ENCODE measurements around the gene CTIF. TPM values are rescaled to one million over a fixed set of nuclear protein-coding genes. Genes with fewer than 3 reads are reported as not detected.
"Not testable (repeated sequence)": the region's sequence is repeated elsewhere in the genome, so short reads cannot be mapped to it uniquely, and the experiment has no call there.

CTIF gene
- total and polyA plus RNA-seq, 4 donors = 10.6 to 26.7 (median 12.3) TPM

DNA sequence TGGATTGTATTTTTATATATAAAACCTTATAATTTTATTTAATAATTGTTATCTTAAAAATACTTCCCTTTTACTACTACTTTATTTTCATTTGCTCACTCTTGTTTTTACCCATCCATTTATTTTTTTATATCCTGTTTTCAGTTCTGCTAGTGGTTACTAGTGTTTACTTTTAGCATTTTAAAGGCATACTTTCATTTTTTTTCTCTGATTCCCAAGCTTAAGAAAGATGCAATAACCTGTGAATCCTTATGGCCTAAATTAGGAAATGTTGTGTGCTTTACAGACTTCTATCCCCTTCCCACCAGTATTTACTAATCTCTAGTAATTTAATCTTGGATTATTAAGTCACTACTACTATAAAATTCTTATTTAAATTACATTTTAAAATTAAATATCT, 272.0 kb downstream of the CTIF start:
- Histone ChIP-seq H3K4me3 (ENCODE audit: low read depth in 1 of 3, low read length in 3 of 3) (no peak overlapping the region), H3K27ac (ENCODE audit: low read depth in 1 of 2, low read length in 2 of 2) (no peak overlapping the region), H3K4me1 (ENCODE audit: control insufficient read depth in 4 of 4, insufficient read depth in 4 of 4, low read length in 3 of 4) (peaks cover 0 to 2% (median 0%) of the 10 kb centered on the region in 4 donors), H3K36me3 (ENCODE audit: control insufficient read depth in 4 of 4, insufficient read depth in 3 of 4, low read depth in 1 of 4, low read length in 3 of 4) (no peaks in the 10 kb centered on the region), H3K27me3 (ENCODE audit: control insufficient read depth in 4 of 4, insufficient read depth in 4 of 4, low read length in 3 of 4) (no peaks in the 10 kb centered on the region), H3K9me3 (ENCODE audit: control insufficient read depth in 4 of 4, low read length in 3 of 4) (no peaks in the 10 kb centered on the region), H3K9ac (ENCODE audit: low read depth in 1 of 2, low read length in 2 of 2) (no peak overlapping the region)
- TF ChIP-seq MAX (IDR thresholded peaks at IDR 0.05) (no peak), ZBTB33 (IDR thresholded peaks at IDR 0.05) (no peak), ATF3 (IDR thresholded peaks at IDR 0.05) (no peak), YY1 (IDR thresholded peaks at IDR 0.05) (no peak), FOXA2 (IDR thresholded peaks at IDR 0.05) (no peak), REST (IDR thresholded peaks at IDR 0.05) (no peak), GABPA (IDR thresholded peaks at IDR 0.05 in 1 of 2, conservative IDR thresholded peaks at IDR 0.05 in 1 of 2) (no peak), RAD21 (IDR thresholded peaks at IDR 0.05) (no peak), EGR1 (IDR thresholded peaks at IDR 0.05; ENCODE audit: low read depth in 2 of 2) (no peak)
- no peak for DNase-seq (ENCODE audit: low spot score)

GRCh38 chr18:48811401-48811800, 272.6 kb downstream of the CTIF start:
- no peak for TF ChIP-seq RXRA (IDR thresholded peaks at IDR 0.05)
- no peak for TF ChIP-seq RAD21 (IDR thresholded peaks at IDR 0.05)
- H3K4me3 ChIP-seq (ENCODE audit: low read depth in 1 of 3, low read length in 3 of 3) = no peak overlapping the region
- DNase-seq (ENCODE audit: low spot score) = no peak
- H3K27ac ChIP-seq (ENCODE audit: low read depth in 1 of 2, low read length in 2 of 2) = no peak overlapping the region
- H3K9me3 ChIP-seq (ENCODE audit: control insufficient read depth in 4 of 4, low read length in 3 of 4) = no peaks in the 10 kb centered on the region
- WGBS = 96% methylated on average over 3 of the region's 3 CpGs
- H3K9ac ChIP-seq (ENCODE audit: low read depth in 1 of 2, low read length in 2 of 2) = no peak overlapping the region
- peaks cover 0 to 2% (median 0%) of the 10 kb centered on the region in 4 donors for H3K4me1 ChIP-seq (ENCODE audit: control insufficient read depth in 4 of 4, insufficient read depth in 4 of 4, low read length in 3 of 4)
- no peaks in the 10 kb centered on the region for H3K27me3 ChIP-seq (ENCODE audit: control insufficient read depth in 4 of 4, insufficient read depth in 4 of 4, low read length in 3 of 4)
- no peaks in the 10 kb centered on the region for H3K36me3 ChIP-seq (ENCODE audit: control insufficient read depth in 4 of 4, insufficient read depth in 3 of 4, low read depth in 1 of 4, low read length in 3 of 4)

DNA sequence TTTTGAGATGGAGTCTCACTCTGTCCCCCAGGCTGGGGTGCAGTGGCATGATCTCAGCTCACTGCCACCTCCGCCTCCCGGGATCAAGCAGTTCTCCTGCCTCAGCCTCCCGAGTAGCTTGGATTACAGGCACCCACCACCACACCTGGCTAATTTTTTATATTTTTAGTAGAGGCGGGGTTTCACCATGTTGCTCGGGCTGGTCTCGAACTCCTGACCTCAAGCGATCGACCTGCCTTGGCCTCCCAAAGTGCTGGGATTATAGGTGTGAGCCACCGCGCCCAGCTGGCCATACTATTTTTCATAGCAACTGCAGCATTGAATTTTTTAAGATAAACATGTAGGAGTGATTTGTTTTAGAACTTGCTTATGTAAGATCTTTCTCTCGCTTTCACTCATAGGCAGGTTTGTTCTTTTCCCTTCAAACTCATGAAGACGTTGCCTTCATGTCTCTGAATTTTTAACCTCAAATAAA, 273.2 kb downstream of the CTIF start:
- H3K27ac ChIP-seq (ENCODE audit: low read depth in 1 of 2, low read length in 2 of 2); H3K9me3 ChIP-seq (ENCODE audit: control insufficient read depth in 4 of 4, low read length in 3 of 4); H3K9ac ChIP-seq (ENCODE audit: low read depth in 1 of 2, low read length in 2 of 2); H3K4me1 ChIP-seq (ENCODE audit: control insufficient read depth in 4 of 4, insufficient read depth in 4 of 4, low read length in 3 of 4); H3K27me3 ChIP-seq (ENCODE audit: control insufficient read depth in 4 of 4, insufficient read depth in 4 of 4, low read length in 3 of 4); DNase-seq (ENCODE audit: low spot score); H3K4me3 ChIP-seq (ENCODE audit: low read depth in 1 of 3, low read length in 3 of 3); H3K36me3 ChIP-seq (ENCODE audit: control insufficient read depth in 4 of 4, insufficient read depth in 3 of 4, low read depth in 1 of 4, low read length in 3 of 4): not testable (repeated sequence)
- 96% methylated on average over 12 of the region's 12 CpGs for WGBS

Data from liver (tissue), 9 donors.